ENCODE measurements around the gene SPINK9. TPM values are rescaled to one million over a fixed set of nuclear protein-coding genes. Genes with fewer than 3 reads are reported as not detected.

Gene SPINK9
- total and polyA plus RNA-seq, 8 donors, result not detected

DNA sequence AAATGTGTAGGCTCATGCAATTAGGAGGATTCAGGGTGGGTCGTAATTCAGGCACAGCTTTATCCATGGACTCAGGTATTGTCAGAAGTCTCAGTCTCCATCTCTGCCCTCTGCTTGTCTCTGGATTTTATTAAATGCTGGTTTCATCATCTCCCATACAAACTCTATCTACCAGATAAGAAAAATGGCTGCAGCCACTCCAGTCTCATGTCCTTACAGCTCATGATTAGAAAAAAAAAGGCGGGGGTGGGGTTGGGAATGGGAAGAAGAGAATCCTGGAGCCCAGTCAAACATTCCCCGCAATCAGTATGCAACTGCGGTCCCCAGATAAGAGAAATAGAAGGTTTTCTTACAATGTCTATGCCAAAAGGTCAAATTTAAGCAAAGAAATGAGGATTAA is 40.8 kb downstream of the SPINK9 start:
- intact Hi-C loops (cut with DNase I; ENCODE audit: low total_unique reads), result loop anchor here (10.0 kb wide), 1 partner anchor 201 kb away; no protein-coding TSS in a partner anchor
- 54 to 76% (median 59%) methylated on average over 4 of the region's 4 CpGs for WGBS, 5 donors

DNA sequence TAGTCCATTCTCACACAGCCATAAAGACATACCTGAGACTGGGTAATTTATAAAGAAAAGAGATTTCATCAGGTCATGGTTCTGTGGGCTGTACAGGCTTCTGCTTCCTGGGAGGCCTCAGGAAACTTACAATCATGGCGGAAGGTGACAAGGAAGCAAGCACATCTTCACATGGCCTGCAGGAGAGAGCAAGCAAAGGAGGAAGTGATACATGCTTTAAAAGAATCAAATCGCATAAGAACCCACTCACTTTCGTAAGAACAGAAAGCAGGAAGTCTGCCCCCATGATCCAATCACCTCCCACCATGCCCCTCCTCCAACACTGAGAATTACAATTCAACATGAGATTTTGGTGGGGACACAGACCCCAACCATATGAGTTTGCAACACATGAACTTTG is 43.3 kb downstream of the SPINK9 start:
- Histone ChIP-seq H3K4me3 (no peak overlapping the region), H3K27ac (peak overlapping the region in 1 of 5 donors; percentile 41), H3K27me3 (no peaks in the 10 kb centered on the region), H3K36me3 (peaks cover 0 to 11% (median 2%) of the 10 kb centered on the region in 4 donors), H3K4me1 (peaks cover 0 to 46% (median 13%) of the 10 kb centered on the region in 4 donors), H3K9me3 (peaks cover 0 to 6% (median 0%) of the 10 kb centered on the region in 4 donors)
- no peak for DNase-seq
- intact Hi-C loops (cut with DNase I; ENCODE audit: low total_unique reads), result loop anchor here (10.0 kb wide), 1 partner anchor 204 kb away; no protein-coding TSS in a partner anchor
- no peak for TF ChIP-seq POLR2A (IDR thresholded peaks at IDR 0.05)
- no peak for TF ChIP-seq EP300 (IDR thresholded peaks at IDR 0.05)
- TF ChIP-seq, protein P1, sequence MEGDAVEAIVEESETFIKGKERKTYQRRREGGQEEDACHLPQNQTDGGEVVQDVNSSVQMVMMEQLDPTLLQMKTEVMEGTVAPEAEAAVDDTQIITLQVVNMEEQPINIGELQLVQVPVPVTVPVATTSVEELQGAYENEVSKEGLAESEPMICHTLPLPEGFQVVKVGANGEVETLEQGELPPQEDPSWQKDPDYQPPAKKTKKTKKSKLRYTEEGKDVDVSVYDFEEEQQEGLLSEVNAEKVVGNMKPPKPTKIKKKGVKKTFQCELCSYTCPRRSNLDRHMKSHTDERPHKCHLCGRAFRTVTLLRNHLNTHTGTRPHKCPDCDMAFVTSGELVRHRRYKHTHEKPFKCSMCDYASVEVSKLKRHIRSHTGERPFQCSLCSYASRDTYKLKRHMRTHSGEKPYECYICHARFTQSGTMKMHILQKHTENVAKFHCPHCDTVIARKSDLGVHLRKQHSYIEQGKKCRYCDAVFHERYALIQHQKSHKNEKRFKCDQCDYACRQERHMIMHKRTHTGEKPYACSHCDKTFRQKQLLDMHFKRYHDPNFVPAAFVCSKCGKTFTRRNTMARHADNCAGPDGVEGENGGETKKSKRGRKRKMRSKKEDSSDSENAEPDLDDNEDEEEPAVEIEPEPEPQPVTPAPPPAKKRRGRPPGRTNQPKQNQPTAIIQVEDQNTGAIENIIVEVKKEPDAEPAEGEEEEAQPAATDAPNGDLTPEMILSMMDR (IDR thresholded peaks at IDR 0.05), result no peak
- TF ChIP-seq POLR2AphosphoS5 (IDR thresholded peaks at IDR 0.05), result no peak
- 87 to 94% (median 93%) methylated on average over 3 of the region's 3 CpGs for WGBS, 5 donors

More for the DNA sequence above, 40.8 kb downstream of the SPINK9 start:
- TF ChIP-seq, protein P1 (IDR thresholded peaks at IDR 0.05), result no peak
- no peak for TF ChIP-seq EP300 (IDR thresholded peaks at IDR 0.05)
- no peak for TF ChIP-seq POLR2AphosphoS5 (IDR thresholded peaks at IDR 0.05)
- TF ChIP-seq POLR2A (IDR thresholded peaks at IDR 0.05), result no peak
- Histone ChIP-seq H3K27ac (no peak overlapping the region), H3K4me1 (peaks cover 0 to 37% (median 5%) of the 10 kb centered on the region in 4 donors), H3K4me3 (no peak overlapping the region), H3K36me3 (peaks cover 0 to 11% (median 2%) of the 10 kb centered on the region in 4 donors), H3K9me3 (peaks cover 0 to 6% (median 0%) of the 10 kb centered on the region in 4 donors), H3K27me3 (no peaks in the 10 kb centered on the region)
- DNase-seq, result no peak

DNA sequence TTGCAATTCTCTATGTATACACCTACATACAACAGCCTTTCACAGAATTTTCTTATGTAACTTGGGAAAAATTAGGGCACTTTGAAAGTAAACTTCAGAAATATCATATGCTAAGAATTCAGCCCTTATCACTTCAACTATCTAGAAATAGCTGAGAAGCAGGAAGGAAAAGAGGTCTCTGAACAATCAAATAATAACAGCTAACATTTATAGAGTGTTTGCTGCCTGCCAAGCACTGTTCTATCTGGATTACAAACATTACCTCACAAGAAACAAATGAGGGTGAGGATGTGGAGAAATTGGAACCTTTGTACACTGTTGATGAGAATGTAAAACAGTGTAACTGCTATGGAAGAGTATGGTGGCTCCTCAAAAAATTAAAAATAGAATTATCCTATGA is 44.0 kb downstream of the SPINK9 start:
- no peak for TF ChIP-seq EP300 (IDR thresholded peaks at IDR 0.05)
- no peak for TF ChIP-seq POLR2A (IDR thresholded peaks at IDR 0.05)
- TF ChIP-seq, protein P1 (IDR thresholded peaks at IDR 0.05), result no peak
- no peak for TF ChIP-seq POLR2AphosphoS5 (IDR thresholded peaks at IDR 0.05)
- DNase-seq, result no peak
- Histone ChIP-seq H3K9me3 (peaks cover 0 to 6% (median 0%) of the 10 kb centered on the region in 4 donors), H3K27ac (peak overlapping the region in 3 of 5 donors; percentile 15 to 43 (median 41)), H3K4me3 (no peak overlapping the region), H3K36me3 (peaks cover 0 to 11% (median 2%) of the 10 kb centered on the region in 4 donors), H3K4me1 (peaks cover 0 to 44% (median 15%) of the 10 kb centered on the region in 4 donors), H3K27me3 (no peaks in the 10 kb centered on the region)
- intact Hi-C loops (cut with DNase I; ENCODE audit: low total_unique reads), result loop anchor here (10.0 kb wide), 1 partner anchor 205 kb away; no protein-coding TSS in a partner anchor

DNA sequence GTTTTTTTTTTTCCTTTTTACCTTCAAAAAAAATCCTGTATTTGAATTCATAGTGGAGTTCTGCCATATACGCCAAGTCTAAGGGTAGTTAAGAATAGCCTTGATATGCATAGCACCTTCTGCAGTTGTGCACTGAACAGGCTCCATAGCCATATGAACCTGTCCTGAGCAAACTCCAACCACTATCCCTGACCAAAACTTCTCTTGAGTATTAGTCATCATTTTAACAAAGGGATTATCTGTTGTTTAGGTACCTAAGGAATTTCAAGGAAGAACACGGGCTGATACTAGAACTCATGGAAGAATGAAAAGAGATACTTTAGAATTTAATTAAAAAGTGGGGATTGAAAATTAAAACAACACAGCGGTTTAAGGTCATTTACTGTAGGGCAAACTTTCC is 46.5 kb downstream of the SPINK9 start:
- H3K27ac ChIP-seq, result no peak overlapping the region
- H3K4me3 ChIP-seq, result no peak overlapping the region
- peaks cover 0 to 6% (median 0%) of the 10 kb centered on the region in 4 donors for H3K9me3 ChIP-seq
- WGBS, 5 donors, result 81 to 89% (median 85%) methylated on average over 3 of the region's 3 CpGs
- intact Hi-C loops (cut with DNase I; ENCODE audit: low total_unique reads), result no loop called here
- DNase-seq, result no peak
- H3K27me3 ChIP-seq, result no peaks in the 10 kb centered on the region
- TF ChIP-seq, protein P1 (IDR thresholded peaks at IDR 0.05), result no peak
- TF ChIP-seq POLR2A (IDR thresholded peaks at IDR 0.05) (no peak), EP300 (IDR thresholded peaks at IDR 0.05) (no peak), POLR2AphosphoS5 (IDR thresholded peaks at IDR 0.05) (no peak)
- H3K36me3 ChIP-seq, result peaks cover 0 to 11% (median 2%) of the 10 kb centered on the region in 4 donors
- peaks cover 20 to 58% (median 39%) of the 10 kb centered on the region in 4 donors for H3K4me1 ChIP-seq

Measured in stomach (tissue), 9 donors.